OCI-LY3 (cell line): Measurements from ENCODE around the gene TUB.

Experiments
- CTCF ChIP-seq: fragments of 200-600, 300-600 bp; sonication (generic); IDR thresholded peaks from 2 replicates; pipeline ENCODE4 v1.5.1; 2014; ENCODE audit warnings: antibody characterized with exemption, low read length, low read depth
- EZH2phosphoT487 ChIP-seq: fragments of 200-600 bp; shearing (Covaris generic); IDR thresholded peaks from 2 replicates; pipeline ENCODE4 v1.6.1; 2018; ENCODE audit warnings: antibody characterized with exemption, mixed run types, low read depth

GRCh38 chr11:8102965-8103364, 22.0 kb downstream of the TUB start:
- no peak for TF ChIP-seq CTCF
- TF ChIP-seq EZH2phosphoT487: no peak
